ENCODE measurements around the gene ADPGK. TPM values are rescaled to one million over a fixed set of nuclear protein-coding genes. Genes with fewer than 3 reads are reported as not detected.

Gene ADPGK
- total and polyA plus RNA-seq, 8 donors = 11.9 to 338 (median 69.7) TPM

DNA sequence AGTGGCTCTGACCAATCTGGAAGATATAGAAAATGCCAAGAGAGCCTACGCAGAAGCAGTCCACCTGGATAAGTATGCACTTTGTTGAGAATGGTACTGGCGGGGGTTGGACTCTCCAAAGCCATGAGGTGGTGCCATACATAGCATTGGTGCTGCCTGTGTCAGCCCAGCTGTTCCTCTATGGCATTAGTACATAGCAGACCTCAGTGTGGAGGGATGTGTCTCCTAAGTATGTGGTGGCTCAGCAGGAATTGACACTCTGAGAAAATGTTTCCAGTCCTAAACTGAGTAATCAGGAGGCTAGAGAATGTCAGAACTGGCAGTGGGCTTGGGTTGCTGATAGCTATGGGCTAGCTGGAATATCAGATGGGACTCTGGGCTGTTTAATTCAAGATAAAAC lies 48.4 kb downstream of the ADPGK start:
- WGBS, 5 donors = 93 to 100% (median 95%) methylated on average over 2 of the region's 2 CpGs
- intact Hi-C loops (cut with DNase I; ENCODE audit: low total_unique reads) = no loop called here
- TF ChIP-seq POLR2A (IDR thresholded peaks at IDR 0.05) (no peak), CTCF (IDR thresholded peaks at IDR 0.05) (no peak), EP300 (IDR thresholded peaks at IDR 0.05) (no peak), POLR2AphosphoS5 (IDR thresholded peaks at IDR 0.05) (no peak)

DNA sequence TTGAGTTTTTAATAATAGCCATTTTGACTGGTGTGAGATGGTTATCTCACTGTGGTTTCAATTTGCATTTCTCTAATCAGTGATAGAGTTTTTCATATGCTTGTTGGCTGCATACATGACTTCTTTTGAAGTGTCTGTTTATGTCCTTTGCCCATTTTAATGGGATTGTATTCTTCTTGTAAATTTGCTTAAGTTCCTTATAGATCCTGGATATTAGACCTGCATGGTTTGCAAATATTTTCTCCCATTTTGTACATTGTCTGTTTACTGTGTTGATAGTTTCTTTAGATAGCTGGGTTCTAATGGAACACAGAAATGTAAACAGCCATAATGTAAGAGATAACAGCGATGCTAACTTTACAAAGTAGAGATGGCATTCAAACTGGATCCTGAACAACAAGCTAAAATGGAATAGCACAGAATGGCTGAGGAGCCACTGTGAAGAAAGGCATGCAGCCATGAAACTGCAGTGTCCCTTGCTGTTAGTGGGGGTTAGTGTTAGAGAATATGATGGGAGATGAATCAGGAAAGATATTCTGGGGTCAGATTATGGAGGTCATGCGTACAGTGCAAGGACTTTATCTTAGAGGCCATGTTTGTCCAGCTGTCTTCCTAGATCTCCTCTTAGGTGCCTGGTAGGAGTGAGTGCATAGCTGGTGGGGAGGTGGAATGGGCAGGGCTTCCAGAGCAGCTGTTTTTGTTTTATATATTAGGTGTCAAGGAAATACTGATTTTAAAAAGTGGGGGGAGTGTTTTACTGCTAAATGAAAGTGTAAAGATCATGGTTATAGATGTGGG lies 49.4 kb downstream of the ADPGK start:
- no peak for DNase-seq
- intact Hi-C loops (cut with DNase I; ENCODE audit: low total_unique reads) = no loop called here
- TF ChIP-seq POLR2A (IDR thresholded peaks at IDR 0.05) (no peak), EP300 (IDR thresholded peaks at IDR 0.05) (no peak), CTCF (IDR thresholded peaks at IDR 0.05) (no peak), POLR2AphosphoS5 (IDR thresholded peaks at IDR 0.05) (no peak)
- no peaks in the 10 kb centered on the region for H3K9me3 ChIP-seq
- H3K36me3 ChIP-seq = peaks cover 38 to 92% (median 86%) of the 10 kb centered on the region in 4 donors
- peaks cover 0 to 10% (median 0%) of the 10 kb centered on the region in 4 donors for H3K4me1 ChIP-seq
- no peak overlapping the region for H3K27ac ChIP-seq
- WGBS, 5 donors = 65 to 78% (median 73%) methylated on average over 2 of the region's 2 CpGs
- H3K4me3 ChIP-seq = no peak overlapping the region
- H3K27me3 ChIP-seq = no peaks in the 10 kb centered on the region

More for the DNA sequence above, 48.4 kb downstream of the ADPGK start:
- Histone ChIP-seq H3K36me3 (peaks cover 38 to 94% (median 90%) of the 10 kb centered on the region in 4 donors), H3K27me3 (no peaks in the 10 kb centered on the region), H3K27ac (no peak overlapping the region), H3K9me3 (no peaks in the 10 kb centered on the region), H3K4me3 (no peak overlapping the region), H3K4me1 (peaks cover 0 to 10% (median 0%) of the 10 kb centered on the region in 4 donors)
- no peak for DNase-seq

- intact Hi-C loops (cut with DNase I; ENCODE audit: low total_unique reads) = no loop called here
- WGBS, 5 donors = 89 to 93% (median 90%) methylated on average over 4 of the region's 4 CpGs
- no peak for TF ChIP-seq EP300 (IDR thresholded peaks at IDR 0.05)
- TF ChIP-seq POLR2AphosphoS5 (IDR thresholded peaks at IDR 0.05) = no peak
- TF ChIP-seq CTCF (IDR thresholded peaks at IDR 0.05) = no peak
- no peak for TF ChIP-seq POLR2A (IDR thresholded peaks at IDR 0.05)
Observed at GRCh38 chr15:72732516-72732915, 51.0 kb downstream of the ADPGK start.

GRCh38 chr15:72732086-72732485 lies 51.5 kb downstream of the ADPGK start:
- Histone ChIP-seq H3K4me1 (peaks cover 0 to 5% (median 0%) of the 10 kb centered on the region in 4 donors), H3K27ac (no peak overlapping the region), H3K27me3 (no peaks in the 10 kb centered on the region), H3K36me3 (peaks cover 26 to 89% (median 78%) of the 10 kb centered on the region in 4 donors), H3K9me3 (no peaks in the 10 kb centered on the region), H3K4me3 (no peak overlapping the region)
- no peak for DNase-seq
- TF ChIP-seq EP300 (IDR thresholded peaks at IDR 0.05) = no peak
- TF ChIP-seq POLR2AphosphoS5 (IDR thresholded peaks at IDR 0.05) = no peak
- no peak for TF ChIP-seq POLR2A (IDR thresholded peaks at IDR 0.05)
- TF ChIP-seq CTCF (IDR thresholded peaks at IDR 0.05) = no peak
- intact Hi-C loops (cut with DNase I; ENCODE audit: low total_unique reads) = no loop called here

More at GRCh38 chr15:72732516-72732915, 51.0 kb downstream of the ADPGK start:
- Histone ChIP-seq H3K27me3 (no peaks in the 10 kb centered on the region), H3K9me3 (no peaks in the 10 kb centered on the region), H3K36me3 (peaks cover 30 to 89% (median 79%) of the 10 kb centered on the region in 4 donors), H3K27ac (no peak overlapping the region), H3K4me3 (no peak overlapping the region), H3K4me1 (peaks cover 0 to 9% (median 0%) of the 10 kb centered on the region in 4 donors)
- DNase-seq = no peak
